Activated T-cell treated with anti-CD3 and anti-CD28 coated beads for 1 hour (primary cell): ENCODE results near the gene GRIK4.

Experiments used
- DNase-seq: peaks from one replicate; pipeline ENCODE4 v3.0.0-alpha.2; 2020; ENCODE audit warnings: low read depth

The GRIK4 gene

DNA sequence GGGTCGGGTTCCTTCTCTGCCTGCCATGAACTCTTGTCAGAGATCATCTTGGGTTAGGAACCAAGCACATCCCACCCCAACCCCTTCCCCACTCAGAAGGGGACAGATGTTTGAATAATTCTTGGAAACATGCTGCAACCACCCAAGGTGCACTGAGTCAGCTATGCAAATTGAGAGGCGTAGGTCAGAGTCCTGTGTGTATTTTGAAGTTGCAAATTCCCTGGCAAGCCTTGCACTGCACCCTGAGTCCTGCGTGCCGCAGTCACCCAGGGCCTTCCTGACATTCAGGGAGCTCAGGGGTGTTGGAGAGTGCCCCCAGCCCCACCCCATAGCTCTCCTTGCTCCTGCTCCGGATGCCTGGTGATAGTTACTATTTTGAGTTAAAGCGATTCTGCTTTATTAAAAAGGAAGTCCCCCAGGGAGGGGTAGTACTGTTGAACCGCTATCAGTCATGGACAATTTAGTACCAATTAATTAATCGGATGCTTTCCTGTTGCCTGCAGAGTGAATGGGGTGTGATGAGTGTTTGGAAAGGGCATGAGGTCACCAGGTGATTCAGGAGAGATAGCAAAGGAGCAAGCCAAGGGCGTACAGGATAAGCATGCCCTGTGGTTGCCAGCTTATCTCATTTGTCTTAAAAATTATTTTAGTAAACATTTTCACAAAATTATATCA is 123.7 kb downstream of the GRIK4 start:
- DNase-seq, result no peak

DNA sequence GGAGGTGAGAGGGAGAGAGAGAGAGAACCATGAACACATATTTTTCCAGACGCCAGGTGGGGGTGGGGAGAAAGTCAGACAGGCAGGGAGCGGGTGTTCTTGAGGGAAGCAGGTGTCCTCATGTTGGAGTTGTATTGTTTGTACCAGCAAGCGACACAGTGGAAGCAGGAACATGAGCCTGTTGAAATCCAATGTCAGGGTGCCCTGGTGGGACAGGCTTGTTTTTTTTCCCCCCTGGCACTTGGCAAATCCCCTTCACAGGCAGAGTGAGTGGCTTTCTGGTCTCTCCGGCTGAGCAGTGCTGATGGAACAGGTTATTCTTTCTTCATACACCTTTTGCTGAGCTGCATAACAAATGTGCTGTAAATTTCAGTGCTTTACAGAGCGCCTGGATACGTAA is 125.6 kb downstream of the GRIK4 start:
- no peak for DNase-seq

DNA sequence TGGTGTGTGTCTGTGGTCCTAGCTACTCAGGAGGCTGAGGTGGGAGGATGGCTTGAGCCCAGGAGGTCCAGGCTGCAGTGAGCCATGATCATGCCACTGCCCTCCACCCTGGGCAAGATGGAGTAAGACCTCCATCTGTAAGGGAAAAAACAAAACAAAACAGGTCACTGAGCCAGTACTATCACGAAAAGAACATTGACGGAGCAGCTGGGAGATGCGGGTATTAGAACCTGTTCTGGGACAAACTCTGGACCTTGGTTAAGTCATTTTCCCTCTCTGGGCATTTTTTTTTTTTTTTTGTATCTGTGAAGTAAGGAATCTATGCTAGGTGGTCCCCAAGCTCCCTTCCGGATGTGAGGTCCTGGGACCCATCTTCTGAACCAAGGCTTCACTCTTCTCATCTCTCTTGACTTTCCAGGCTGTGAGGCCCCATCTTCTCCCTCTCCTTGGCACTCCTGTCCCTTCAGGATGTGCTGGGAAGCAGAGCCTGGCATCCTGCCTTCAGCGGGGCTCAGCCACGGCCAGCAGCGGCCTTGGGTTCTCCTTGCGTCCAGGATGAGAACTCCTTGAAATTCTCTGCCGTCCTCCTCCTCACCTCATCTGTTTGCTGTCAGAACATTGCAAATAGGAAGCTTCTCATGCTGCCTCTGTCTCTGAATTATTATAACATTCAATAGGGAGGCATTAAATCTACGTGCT is 130.8 kb downstream of the GRIK4 start:
- DNase-seq, result no peak

DNA sequence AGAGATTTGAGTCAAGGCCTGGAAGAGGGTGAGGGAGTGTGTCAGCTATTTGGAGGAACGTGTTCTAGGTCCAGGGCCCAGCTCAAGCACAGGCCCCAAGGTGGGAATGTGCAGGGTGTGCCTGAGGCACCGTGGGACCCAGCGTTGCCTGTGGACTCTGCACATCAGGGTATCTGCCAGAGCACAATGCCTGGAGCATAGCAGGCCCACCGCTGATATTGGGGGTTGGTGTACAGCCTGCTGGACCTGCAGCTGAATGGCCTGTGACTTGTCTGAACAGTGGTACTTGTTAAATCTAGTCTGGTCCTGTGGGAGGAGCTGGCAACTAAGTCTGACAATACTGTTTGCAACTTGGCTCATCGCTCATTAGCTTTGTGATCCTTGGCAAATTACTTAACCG is 131.7 kb downstream of the GRIK4 start:
- no peak for DNase-seq

DNA sequence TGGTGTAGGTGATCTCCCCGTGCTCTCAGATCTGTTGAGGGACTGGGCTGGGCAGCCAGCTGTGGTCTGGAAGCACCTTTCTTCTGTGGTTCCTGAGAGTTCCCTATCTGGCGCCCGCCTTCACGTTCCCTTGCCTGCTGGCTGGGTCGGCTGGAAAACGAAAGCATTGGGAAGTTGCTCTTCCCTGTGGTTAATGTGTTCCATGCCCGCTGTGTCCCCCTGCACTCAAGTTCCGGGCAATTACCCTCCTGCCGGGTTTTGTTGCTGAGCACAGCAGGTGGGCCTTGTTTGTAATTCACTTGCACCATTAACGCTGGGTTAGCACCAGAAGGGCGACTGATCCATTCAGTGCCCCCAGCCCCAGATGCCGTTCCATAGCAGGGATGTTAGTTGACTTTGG is 134.1 kb downstream of the GRIK4 start:
- DNase-seq, result no peak

DNA sequence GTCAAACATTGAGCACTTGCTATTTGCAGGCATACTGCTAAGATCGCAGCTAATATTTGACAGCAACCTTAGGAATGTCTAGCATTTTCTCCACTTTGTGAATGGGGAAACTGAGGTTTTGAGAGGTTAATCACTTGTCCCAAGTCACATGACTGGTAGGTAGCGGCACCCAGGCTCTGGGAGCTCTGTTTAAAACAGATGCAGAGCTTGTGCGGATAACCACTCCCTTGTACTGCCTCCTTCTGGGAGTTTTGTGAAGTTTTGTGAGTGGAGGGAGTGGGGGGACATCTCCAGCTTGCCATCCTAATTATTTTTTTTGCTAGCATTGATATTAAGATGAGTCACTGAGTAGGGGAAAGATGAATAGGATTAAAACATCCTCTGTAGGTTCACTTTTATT is 134.7 kb downstream of the GRIK4 start:
- no peak for DNase-seq

DNA sequence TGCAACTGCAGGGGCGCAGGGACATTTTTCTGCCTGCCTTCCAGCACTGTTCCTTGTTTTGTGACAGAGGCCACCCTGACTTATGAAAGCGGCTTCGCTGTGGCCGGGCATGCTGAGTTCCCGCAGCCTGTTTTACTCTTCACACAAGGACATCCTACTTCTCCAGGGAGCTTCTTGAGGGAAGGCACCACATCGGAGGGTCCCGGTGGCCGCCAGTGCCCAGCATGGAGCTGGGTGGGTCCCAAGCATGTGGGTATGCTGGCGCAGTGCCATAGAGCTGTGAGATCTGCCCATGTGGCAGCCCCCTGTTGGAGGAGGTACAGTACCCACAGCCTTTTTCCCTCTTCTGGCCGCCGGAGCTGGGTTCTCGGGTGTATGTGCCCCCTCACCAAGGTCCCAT is 136.1 kb downstream of the GRIK4 start:
- no peak for DNase-seq

DNA sequence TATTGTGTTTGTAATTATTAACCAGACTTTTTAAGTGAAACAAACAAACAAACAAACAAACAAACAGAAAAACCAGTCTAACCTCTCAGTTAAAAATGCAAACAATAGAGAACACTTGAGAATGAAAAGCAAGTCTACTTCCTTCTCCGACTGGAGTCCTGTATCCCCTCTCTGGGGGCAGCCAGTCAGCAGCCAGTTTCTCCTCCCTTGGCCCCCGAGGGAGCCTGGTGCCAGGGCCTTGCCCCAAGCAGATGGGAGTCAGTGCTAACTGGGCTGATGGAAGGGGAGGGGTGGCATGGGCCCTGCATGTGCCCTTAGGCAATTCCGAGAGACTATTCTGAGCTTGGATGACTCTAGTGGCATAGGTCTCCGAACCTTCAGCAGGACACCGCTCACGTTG is 137.2 kb downstream of the GRIK4 start:
- DNase-seq, result no peak

DNA sequence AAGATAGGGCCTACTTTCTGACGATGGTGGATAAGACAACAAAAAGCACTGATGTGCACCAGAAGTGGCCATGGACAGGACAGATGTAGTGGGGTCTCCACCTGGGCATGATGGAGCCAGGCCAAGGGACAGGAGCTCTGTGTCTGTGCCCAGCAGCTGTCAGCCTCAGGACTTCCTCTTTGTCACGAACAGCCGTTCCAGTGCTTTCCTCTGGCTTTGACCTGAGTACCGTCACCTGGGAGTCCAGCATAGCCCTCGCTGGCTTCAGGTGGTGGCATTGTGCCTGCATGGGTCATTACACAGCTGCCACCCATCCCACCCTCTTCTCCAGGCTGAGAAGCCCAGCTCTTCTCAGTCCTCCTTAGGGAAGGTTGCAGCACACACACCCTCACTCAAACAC is 137.8 kb downstream of the GRIK4 start:
- no peak for DNase-seq

DNA sequence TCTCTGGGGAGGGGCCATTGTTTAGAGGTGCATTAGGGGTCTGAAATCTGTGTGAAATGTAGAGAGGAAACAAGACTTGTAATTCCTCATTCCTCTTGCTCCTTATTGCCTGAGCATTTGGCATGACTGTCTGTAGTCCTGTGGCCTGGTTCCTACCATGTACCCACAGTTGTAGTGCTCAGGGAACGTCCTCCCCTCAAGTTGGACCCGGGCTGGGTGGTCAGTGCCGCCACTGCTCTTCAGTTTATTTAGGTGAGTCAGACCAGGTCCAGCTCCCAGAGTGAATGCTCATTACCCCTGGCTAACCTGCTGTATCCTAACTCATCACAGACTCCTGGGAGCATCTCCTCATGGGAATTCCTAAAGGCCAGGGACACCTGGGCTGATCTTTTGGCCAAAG is 139.8 kb downstream of the GRIK4 start:
- no peak for DNase-seq

DNA sequence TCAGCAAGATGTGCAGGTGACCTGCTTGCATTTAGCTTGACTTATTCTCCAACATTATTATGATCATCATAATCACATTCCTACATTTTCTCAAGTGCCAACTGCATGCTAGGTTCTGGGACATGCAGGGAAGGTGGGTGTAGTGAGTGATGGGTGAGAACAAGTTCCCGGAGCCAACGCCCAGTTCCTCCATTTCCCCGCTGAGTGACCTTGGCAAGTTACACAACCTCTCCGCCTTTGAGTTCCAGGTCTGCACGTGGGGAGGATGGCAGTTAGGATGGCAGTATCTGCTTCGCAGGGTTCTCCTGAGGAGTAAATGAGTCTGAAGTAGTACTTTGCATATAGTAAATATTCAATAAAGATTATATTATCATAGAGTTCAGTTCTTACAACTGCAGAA is 140.3 kb downstream of the GRIK4 start:
- no peak for DNase-seq

DNA sequence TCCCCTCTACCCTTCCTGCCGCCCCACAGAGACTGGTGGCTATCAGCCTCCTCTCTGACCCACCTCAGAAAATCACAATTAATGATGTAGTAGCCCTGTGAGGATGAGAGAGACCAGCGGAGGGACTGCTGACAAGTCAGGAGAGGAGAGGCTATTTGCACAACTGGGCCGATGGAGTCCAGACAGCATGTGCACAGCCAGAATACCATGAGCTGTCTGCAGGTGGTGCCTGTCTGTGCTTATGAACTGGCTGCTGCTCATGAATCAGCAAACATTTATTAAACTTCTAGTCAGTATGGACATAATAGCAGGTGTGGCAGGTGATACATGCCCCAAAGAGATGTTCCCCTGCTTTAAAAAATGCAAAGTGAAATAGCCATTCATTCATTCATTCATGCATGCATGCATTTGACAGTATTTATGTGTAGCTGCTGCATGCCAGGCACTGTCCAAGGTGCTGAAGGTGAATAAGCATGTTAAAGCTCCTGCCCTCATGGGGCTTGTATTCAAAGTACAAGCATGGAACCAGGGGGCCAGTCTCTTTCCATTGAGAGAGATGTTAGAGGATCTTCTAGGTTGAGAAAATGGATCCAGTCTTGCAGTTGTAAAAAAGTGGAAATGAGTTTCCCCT is 141.3 kb downstream of the GRIK4 start:
- DNase-seq, result no peak

DNA sequence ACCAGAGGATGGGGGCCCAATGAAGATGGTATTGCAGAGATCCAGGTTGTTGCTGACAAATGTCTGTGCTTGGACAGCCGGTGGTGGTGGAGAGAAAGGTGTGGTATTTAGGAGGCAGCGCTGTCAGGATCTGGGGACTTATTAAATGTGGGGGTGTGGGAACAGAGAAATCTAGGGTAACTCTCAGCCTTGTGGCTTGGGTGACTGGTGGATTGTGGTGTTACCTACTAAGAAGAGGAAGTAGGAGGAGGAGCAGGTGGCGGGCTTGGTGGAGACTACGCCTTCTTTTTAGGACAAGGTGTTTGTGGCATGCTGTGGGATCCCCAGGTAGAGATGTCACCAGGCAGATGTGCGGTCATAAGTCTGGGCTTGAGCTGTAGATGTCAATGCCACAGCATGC is 144.0 kb downstream of the GRIK4 start:
- no peak for DNase-seq

DNA sequence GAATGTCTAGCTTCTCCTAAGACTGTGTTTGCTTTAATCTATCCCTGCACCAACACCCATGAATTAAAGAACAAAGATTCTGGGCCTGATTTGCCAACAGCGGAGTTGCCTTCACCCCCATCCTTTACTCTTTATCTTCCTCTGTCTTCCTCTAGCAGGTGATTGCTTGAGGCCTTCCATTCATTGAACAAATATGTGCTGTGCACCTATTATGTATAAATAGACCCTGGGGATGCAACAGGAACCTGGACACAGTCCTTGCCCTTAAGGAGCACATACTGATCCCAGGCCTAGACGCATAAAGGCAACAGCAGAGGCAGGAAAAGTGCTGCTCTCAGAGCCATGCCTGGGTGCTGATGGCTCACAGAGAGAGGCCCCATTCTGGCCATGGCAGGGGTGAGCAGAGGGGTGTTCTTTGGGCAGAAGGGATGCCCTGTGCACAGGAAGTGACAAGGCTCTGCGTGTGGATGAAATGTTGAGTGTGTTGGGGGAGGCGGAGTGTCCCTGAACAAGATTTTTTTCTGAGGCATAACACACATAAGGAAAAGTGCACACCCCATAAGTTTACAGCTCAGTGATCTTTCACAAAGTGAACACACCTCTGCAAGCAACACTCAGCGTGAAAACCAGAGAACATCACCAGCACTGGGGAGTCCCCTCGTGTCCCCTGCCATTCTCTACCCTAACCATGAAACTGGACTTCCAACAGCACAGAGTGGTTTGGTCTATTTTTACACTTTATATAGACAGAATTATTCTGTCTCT is 145.9 kb downstream of the GRIK4 start:
- no peak for DNase-seq

DNA sequence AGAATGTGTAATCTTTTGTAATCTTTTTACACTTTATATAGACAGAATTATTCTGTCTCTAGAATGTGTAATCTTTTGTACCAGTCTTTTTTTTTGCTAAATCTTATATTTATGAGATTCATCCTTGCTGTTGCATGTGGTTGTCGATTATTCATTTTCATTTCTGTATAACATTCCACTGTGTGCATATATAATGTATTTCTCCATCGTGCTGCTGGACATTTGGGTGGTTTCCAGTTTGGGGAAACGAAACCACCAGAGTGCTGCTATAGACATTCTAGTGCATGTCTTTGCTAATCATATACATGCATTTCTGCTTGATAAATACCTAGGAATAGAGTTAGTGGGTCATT is 146.5 kb downstream of the GRIK4 start:
- DNase-seq, result no peak

DNA sequence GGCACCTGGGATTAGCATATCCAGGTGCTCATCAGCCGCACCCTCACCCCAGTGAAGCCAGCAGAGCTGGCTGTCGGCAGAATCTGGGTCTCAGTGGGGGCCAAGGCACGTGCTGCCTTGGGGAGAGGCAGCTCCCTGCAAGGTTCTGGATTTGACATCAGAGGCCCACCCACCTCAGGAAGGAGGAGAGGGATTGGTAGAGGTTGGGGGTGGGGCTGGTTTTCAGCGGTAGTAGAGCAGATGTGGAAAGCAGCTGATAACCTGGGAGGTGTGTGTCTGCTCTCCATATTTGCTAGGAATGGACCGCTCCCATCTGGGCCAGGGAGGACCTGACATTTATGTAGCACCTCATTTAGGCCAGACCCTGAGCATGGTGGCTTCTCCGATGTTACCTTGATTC is 147.5 kb downstream of the GRIK4 start:
- DNase-seq, result no peak

DNA sequence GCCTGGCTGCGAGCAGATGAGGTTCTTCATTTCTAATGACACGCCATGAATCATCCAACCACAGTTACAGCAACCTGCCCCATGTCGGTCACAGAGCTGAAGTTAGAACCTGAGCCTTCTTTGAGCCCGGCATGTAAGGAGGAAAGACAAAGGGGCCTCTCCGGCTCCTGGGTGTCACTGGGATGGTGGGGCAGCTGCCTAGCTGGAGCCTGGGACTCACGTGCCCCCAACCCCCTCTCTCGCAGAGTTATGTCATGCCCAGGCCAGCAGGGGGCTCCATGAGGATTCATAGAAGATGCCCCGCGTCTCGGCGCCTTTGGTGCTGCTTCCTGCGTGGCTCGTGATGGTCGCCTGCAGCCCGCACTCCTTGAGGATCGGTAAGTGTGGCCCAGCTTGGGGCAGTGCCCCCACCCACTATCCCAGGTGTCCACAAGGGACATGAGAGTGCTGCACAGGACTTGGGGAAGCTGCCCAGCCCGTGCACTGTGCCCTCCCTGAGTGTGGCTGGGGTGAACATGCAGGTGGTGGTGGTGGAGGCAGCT is 148.5 kb downstream of the GRIK4 start:
- DNase-seq, result peak; percentile 3

DNA sequence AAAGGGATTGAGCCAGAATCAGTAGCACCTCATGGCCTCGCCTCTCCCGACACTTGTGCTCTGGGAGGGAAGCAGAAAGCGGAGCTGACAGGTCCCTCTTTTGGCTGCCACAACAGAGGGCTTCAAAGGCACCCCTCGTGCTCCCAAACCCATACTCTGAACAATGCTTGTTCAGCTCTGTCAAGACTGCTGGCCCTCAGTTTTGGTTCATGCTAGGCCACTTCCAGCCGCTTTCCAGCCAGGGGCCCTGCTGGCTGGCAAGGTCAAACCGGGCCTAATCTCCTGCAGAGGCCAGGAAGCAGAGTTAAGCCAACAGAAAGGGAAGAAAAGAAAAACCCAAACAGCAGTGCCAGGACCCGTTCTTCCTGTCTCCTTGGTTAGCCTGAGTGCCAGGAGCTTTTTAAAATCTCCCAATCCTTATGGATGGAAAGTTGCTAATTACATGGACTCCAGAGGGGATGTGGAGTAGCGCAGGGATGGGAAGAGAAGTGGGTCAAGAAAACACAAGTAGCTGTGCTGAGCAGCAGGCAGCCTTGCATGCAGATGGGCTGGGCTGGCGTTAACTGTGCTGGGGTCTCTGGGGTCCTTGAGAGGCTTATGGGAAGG is 150.6 kb downstream of the GRIK4 start:
- no peak for DNase-seq

DNA sequence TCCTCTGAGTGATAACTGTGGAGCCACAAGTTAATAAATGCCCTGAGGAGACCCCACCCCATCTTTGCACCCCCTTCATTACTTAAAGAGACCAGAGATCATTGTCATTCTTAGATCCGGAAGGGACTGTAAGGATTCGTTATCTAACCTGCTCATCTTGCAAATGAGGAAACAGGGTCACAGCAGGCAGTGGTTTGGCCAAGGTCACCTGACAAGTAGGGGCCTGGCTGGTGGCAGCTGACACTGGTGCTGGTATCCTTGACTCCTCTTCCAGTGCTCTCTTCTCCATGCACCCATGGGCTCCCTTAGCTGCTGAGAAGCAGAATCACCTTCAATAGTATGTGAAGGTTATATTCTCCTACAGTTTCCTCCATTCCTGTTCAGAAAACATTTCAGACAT is 151.6 kb downstream of the GRIK4 start:
- no peak for DNase-seq

DNA sequence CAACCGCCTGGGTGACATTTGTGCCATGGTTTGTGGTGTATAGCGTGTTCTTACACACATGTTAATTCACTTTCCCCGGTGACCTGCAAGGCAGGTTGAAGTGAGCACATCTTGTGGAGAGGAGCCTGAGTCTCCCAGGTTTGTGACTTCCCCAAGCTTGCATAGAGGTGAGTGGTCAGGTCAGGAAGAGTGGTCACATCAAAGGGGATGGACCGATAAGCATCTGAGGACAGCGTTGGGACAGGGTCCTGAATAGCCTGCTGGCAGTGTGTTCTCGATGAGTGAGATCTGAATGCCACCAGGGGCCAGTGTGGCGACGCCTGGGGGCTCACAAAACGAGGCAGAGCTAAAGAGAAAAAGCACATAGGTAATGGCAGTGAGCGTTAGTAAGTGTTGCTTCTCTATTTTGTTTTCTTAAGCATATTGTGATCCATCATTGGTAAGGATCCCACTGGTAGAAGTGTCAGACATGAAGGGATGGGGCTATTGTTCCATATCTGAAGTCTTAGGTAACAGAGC is 154.6 kb downstream of the GRIK4 start:
- no peak for DNase-seq

DNA sequence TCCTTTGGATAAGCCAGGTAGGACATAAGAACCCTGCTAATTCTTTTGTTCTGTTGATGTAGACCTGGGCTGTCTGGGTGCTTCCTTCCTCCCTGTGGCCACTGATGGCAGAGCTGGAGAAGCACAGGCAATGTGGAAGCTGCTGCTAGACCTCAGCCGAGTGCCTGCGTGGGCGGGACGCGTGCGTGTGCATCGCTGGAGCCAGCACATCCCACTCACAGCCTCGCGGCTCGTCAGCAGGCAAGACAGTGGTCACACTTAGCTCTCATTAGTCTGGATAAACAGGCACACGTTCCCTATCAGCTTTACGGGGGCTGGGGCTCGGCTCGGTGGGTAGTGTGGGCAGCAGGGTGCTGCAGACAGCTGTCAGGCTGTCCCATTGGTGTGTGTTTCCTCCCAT is 155.7 kb downstream of the GRIK4 start:
- DNase-seq, result no peak

DNA sequence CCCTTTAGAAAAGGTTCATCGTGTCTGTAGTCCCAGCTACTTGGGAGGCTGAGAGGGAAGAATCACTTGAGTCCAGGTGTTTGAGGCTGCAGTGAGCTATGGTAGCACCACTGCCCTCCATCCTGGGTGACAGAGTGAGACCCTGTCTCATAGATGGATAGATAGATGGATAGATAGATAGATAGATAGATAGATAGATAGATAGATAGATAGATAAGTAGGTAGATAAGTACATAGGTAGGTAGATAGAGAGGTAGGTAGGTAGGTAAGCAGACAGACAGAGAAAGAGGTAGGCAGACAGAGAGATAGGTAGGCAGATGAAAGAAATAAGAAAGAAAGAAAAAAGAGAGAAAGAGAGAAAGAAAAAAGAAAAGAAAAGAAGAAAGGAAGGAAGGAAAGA is 156.4 kb downstream of the GRIK4 start:
- no peak for DNase-seq
